ENCODE results near the gene SPEM1.
"Not testable (repeated sequence)": the region's sequence is repeated elsewhere in the genome, so short reads cannot be mapped to it uniquely, and the experiment has no call there.

SPEM1 gene

GRCh38 chr17:7442142-7442541 is 22.0 kb downstream of the SPEM1 start:
- DNase-seq, result no peak

GRCh38 chr17:7443499-7444485 is 23.7 kb downstream of the SPEM1 start:
- no peak for DNase-seq

- DNase-seq, result peak; percentile 84
Observed at GRCh38 chr17:7444682-7445618, 24.8 kb downstream of the SPEM1 start, which contains the start of gene CHRNB1. Gene CHRNB1 (plus strand): TSS chr17:7445061. CDS start chr17:7445128, 67 bp downstream.

DNA sequence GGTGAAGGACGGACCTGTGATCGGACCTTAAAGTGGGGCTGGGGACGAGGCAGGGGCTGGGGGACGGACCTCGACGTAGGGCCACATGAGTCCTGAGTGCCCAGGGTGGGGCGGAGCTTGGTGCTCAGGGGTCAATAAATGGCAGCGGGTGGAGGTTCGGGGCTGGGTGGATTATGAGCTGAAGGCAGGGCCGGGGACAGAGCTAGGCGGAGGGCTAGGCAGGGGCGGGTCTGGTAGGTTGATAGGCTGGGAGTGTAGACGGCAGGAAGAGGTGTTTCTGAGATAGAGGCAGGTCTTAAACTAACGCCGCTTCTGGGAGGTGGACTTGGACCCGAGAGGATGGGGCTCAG is 25.5 kb downstream of the SPEM1 start:
- no peak for DNase-seq

GRCh38 chr17:7448461-7448860 is 28.3 kb downstream of the SPEM1 start:
- no peak for DNase-seq

- no peak for DNase-seq
Observed at GRCh38 chr17:7459961-7460545, 39.9 kb downstream of the SPEM1 start.

GRCh38 chr17:7460850-7461660 is 40.9 kb downstream of the SPEM1 start:
- no peak for DNase-seq

DNA sequence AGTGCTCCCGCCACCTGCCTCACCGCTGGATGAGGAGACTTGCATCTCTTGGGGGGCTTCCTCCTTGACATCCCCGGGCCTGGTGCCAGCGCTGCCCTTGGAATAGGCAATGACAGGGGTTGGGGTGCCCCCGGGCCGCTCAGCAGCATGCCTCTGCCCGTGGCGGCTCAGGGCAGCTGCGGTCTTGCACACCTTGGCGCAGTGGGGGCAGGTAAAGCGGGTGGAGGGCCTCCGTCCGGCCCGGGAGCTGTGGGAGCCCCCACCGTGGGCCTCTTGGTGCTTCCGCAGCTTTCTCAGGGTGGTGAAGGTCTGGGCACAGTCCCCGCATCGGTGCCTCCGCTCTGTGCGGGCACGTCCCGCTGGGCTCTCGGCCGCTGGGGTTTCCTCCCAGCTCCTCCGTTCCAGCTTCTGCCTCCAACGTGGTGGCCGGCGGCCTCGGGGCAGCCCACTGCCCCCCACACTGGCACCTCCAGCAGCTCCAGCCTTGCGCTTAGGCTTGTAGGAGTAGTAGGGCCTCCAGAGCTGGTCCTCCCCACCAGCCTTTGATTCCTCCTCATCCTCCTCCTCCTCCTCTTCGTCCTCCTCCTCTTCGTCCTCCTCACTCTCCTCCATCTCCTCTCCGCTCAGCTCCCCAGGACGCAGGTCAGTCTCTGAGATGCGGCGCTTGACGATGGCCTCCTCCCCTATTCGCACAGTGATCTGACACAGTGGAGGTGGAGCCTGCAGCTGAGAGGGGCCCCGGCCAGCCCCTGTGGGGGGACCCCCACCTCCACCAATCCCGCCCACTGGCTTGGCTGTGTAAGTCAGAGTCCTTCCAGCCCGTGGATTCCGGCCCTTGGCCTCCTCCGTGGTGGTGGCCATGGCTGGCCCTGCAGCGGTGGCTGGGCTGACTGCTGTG is 42.6 kb downstream of the SPEM1 start:
- DNase-seq, result no peak

GRCh38 chr17:7463372-7463846 is 43.3 kb downstream of the SPEM1 start:
- no peak for DNase-seq

DNA sequence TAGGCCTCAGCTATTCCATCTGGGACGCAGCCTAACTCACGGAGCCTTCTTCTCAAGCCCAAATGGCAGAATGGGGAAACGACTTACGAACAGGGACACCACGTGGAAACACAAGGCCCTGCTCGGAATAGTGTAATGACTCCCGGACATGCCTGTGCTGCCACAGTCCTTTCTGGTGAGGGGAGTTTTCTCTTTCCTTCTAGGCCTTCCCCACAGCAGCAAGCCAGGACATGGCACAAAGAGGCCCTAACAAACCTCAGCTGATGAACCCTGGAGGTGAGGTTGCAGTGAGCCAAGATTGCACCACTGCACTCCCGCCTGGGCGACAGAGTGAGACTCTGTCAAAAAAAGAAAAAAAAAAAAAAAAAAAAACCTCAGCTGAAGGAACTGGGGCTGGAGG is 44.0 kb downstream of the SPEM1 start:
- DNase-seq, result no peak

DNA sequence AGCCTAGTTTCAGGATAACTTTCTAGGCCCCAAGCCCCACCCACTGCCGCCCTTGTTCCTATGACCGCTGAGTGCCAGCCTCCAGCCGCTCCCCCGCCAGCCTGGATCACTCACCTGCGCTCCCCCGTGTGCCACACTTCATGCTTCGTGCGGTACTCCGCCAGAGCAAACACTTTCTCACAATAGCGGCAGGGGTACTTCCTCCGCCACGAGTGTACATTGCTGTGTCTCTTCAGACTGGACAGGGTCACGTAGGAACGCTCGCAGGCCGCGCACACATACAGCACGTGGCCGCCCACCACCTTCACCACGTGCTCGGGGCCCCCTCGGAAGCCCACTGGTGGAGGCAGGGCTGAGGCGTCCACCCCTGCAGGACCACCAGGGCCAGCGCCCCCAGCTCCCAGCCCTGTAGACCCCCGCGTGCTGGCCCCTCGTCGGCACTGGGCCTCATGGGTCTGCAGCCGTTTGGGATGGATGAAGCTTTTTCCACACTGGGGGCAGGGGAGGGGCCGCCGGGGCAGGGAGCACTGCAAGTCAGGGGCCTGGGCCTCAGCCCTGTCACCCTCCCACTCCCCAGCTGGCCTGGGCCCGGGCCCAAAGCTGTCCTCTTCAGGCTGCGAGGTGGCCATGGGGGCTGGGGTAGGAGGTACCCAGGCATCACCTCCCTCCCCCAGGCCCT is 45.6 kb downstream of the SPEM1 start:
- no peak for DNase-seq

GRCh38 chr17:7466318-7466638 is 46.2 kb downstream of the SPEM1 start:
- DNase-seq, result no peak

DNA sequence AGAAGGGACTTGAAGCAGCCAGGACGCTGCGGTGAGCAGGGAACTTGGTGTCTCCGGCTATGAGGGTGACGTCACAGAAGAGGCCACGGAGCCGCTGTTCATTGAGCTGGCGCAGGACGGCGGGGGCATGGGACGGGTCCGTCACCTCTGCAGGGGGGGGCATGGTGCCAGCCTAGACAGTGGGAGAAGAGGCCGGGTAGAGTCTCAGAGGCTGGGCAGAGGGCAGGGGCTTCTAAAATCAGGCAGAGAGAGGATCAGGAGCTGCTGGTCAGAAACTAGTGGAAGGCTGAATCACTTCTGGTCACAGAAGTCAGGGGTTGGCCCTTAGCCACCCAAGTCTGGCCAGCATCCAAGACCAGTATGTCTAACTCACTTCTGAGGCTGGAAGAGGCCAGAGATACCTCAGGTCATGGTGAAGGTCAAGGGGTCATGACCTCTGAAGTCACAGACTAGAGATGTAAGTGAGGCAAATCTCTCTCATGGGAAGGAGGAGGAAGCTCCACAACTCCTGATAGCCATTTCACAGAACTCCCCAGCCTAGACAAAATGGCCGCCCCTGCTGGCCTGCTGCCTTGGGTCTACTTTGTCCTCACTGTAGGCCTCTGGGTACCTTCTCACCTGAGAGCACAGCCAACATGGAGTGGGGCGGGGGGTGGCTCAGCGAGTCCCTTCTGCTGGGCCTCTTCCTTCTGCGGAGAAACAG is 46.7 kb downstream of the SPEM1 start:
- peak; percentile 51 for DNase-seq

DNA sequence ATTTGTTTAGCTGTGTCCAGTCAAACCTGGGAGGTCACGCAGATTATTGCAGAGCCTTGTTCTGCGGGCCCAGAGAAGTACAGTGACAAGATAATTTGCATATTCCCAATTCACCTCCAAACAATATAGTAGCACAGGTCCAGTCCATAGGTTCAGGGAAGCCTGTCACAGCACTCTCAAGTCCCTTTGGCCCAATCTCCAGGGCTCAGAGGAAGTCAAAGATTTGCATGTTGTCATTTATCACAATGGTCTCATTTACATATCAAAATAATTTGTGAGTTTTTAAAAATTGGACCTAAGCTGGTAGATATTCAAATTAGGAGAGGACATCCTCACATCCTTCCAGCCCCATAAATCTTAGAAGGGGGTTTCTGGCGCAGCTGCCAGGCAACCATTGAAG is 47.4 kb downstream of the SPEM1 start:
- no peak for DNase-seq

- no peak for DNase-seq
Observed at GRCh38 chr17:7468290-7468689, 48.2 kb downstream of the SPEM1 start.

DNA sequence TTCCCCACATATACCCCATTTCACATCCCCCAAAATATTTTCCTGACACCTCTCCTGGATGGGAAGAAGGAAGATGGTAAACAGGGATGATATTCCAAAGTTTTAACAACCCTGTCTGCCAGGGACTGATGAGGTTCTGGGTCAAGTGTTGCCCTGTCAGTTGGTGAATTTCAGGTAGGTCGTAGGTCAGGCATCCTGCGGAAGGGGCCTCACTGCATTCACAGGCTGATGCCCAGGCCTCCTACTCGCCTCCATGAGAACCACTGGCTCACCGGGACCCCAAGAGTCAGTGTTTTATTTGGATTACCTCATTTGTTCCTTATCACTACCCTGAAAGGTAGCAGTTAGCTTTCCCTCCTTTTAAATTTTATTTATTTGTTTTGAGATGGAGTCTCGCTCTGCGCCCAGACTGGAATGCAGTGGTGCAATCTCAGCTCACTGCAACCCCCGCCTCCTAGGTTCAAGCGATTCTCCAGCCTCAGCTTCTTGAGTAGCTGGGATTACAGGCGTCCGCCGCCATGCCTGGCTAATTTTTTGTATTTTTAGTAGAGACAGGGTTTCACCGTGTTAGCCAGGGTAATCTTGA is 48.8 kb downstream of the SPEM1 start:
- no peak for DNase-seq

DNA sequence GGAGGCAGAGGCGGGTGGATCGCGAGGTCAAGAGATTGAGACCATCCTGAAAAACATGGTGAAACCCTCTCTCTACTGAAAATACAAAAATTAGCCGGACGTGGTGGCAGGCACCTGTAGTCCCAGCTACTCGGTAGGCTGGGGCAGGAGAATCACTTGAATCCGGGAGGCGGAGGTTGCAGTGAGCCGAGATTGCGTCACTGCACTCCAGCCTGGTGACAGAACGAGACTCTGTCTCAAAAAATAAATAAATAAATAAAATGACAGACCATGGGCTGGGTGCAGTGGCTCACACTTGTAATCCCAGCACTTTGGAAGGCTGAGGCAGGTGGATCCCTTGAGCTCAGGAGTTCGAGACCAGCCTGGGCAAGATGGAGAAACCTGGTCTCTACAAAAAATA is 49.7 kb downstream of the SPEM1 start:
- not testable (repeated sequence) for DNase-seq

- not testable (repeated sequence) for DNase-seq
Observed at GRCh38 chr17:7470457-7470973, 50.4 kb downstream of the SPEM1 start.
